Activated naive CD8-positive, alpha-beta T cell treated with anti-CD3 and anti-CD28 coated beads for 36 hours (primary cell): ENCODE results near the gene A4GALT. TPM values are rescaled to one million over a fixed set of nuclear protein-coding genes. Genes with fewer than 3 reads are reported as not detected.
"Not testable (repeated sequence)": the region's sequence is repeated elsewhere in the genome, so short reads cannot be mapped to it uniquely, and the experiment has no call there.

Experiments used
- DNase-seq: peaks from one replicate; pipeline ENCODE4 v3.0.0; 2021
- H3K27ac Mint-ChIP-seq: one replicate; pipeline ENCODE4 v1.8.0; 2022; ENCODE audit warnings: mild to moderate bottlenecking, moderate library complexity, mixed read lengths
- H3K27me3 Mint-ChIP-seq: one replicate; pipeline ENCODE4 v1.8.0; 2022; ENCODE audit warnings: mild to moderate bottlenecking, mixed read lengths
- H3K36me3 Mint-ChIP-seq: one replicate; pipeline ENCODE4 v1.8.0; 2021; ENCODE audit warnings: mild to moderate bottlenecking, mixed read lengths
- H3K4me1 Mint-ChIP-seq: one replicate; pipeline ENCODE4 v1.8.0; 2021; ENCODE audit warnings: mixed read lengths
- H3K4me3 Mint-ChIP-seq: one replicate; pipeline ENCODE4 v1.8.0; 2022; ENCODE audit warnings: mild to moderate bottlenecking, moderate library complexity, mixed read lengths
- H3K9me3 Mint-ChIP-seq: one replicate; pipeline ENCODE4 v1.8.0; 2022; ENCODE audit warnings: mixed read lengths
- total RNA-seq, 2 experiments: library from RNA; stranded (reverse); gene quantifications; one replicate each; pipeline ENCODE4 v1.2.3, GENCODE V29; 2021

The A4GALT gene
- total RNA-seq, 2 experiments from 2014 or later: 0.08 TPM; not detected in 1

DNA sequence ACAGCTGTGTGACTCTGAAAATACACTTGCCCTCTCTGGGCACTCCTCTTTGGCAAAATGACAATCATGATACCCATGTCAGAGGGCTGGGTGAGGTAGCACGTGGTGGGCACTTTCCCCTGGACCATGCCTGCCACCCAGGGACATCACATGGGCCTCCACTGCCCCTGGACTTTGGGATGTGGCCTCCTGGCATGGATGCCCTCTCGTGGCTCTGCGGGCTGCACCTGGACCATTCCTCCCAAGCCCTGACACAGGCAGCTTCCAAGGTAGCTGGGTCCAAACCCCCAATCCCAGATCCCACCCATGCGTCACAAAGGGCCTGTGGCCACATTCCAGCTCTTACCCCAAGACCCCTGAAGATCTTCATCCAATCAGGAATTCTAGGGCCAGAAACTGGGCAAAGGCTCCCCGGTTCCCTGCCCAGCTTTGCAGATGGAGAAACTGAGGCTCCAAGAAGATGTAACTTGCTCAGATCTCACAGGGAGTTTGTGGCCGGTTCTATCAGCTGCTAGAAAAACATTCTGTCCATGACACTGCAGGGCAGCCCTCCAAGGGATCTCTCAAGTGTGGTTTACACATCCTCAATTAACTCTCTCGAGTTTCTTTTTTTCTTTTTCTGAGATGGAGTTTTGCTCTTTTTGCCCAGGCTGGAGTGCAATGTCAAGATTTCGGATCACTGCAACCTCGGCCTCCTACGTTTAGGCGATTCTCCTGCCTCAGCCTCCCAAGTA, 36.0 kb downstream of the A4GALT start:
- Mint-ChIP-seq H3K4me3 (no peak overlapping the region), H3K9me3 (no peaks in the 10 kb centered on the region), H3K27ac (no peak overlapping the region), H3K36me3 (no peaks in the 10 kb centered on the region), H3K27me3 (no peaks in the 10 kb centered on the region), H3K4me1 (no peaks in the 10 kb centered on the region)
- DNase-seq: no peak

DNA sequence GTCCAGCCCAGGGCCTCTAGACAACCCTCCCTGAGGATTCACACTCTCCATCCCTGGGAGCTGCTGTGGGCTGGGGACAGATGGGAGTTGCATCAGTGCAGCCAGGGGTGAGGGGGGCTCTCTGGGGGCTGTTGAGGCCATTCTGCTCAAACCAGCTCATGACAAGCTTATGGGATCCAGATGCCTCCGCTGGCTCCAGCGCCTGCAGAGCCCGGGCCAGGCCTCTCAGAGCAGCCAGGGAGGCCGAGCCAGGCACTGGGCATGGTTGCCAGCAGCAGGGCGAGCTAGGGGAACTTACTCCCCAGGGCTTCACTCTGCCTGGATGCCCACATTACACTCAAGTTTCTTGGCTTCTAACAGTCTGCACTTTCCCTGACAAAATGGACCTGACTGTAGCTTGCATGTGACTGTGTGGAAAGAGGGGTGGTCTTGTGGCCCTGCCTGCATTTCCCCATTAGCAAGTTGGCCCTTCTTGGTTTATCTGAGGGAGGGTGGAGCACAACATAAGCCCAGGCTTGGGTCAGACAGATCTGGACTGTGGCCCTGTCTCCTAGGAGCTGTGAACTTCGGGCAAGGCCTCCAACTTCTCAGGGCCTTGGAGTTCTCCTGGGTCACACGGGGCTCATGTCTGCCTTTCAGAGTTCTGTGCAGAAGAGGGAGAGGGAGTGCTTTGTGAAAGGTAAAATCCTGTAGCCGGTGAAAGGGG, 36.9 kb downstream of the A4GALT start:
- no peak for DNase-seq
- peaks cover 1% of the 10 kb centered on the region for H3K9me3 Mint-ChIP-seq
- H3K36me3 Mint-ChIP-seq: no peaks in the 10 kb centered on the region
- H3K4me1 Mint-ChIP-seq: no peaks in the 10 kb centered on the region
- no peak overlapping the region for H3K27ac Mint-ChIP-seq
- no peaks in the 10 kb centered on the region for H3K27me3 Mint-ChIP-seq
- no peak overlapping the region for H3K4me3 Mint-ChIP-seq

- H3K4me1 Mint-ChIP-seq: no peaks in the 10 kb centered on the region
- no peaks in the 10 kb centered on the region for H3K36me3 Mint-ChIP-seq
- no peak for DNase-seq
- H3K4me3 Mint-ChIP-seq: no peak overlapping the region
- no peak overlapping the region for H3K27ac Mint-ChIP-seq
- peaks cover 1% of the 10 kb centered on the region for H3K9me3 Mint-ChIP-seq
- H3K27me3 Mint-ChIP-seq: no peaks in the 10 kb centered on the region
Measured at GRCh38 chr22:42682113-42682851, 38.4 kb downstream of the A4GALT start.

DNA sequence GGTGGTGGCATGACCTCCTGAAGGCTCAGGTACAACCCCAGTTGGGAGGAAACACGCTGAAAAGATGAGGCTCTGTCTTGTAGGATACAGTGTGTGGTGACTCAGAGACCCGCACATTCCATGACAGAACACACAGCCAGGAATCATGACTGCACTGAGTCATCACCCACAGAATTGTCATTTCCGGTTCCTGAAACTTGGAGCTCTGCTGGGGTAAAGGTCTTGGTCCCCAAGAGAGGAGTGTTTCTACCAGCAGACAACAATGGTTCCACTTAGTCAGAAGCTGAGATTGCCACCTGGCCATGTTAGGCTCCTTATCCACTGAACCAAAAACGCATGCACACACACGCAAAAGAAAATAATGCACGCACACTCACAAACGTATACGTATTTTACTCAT, 40.0 kb downstream of the A4GALT start:
- H3K4me3 Mint-ChIP-seq: no peak overlapping the region
- H3K4me1 Mint-ChIP-seq: no peaks in the 10 kb centered on the region
- H3K9me3 Mint-ChIP-seq: peaks cover 1% of the 10 kb centered on the region
- no peaks in the 10 kb centered on the region for H3K27me3 Mint-ChIP-seq
- no peak overlapping the region for H3K27ac Mint-ChIP-seq
- H3K36me3 Mint-ChIP-seq: no peaks in the 10 kb centered on the region
- no peak for DNase-seq

- no peaks in the 10 kb centered on the region for H3K4me1 Mint-ChIP-seq
- DNase-seq: no peak
- no peaks in the 10 kb centered on the region for H3K36me3 Mint-ChIP-seq
- H3K9me3 Mint-ChIP-seq: peaks cover 1% of the 10 kb centered on the region
- H3K4me3 Mint-ChIP-seq: no peak overlapping the region
- H3K27me3 Mint-ChIP-seq: no peaks in the 10 kb centered on the region
- no peak overlapping the region for H3K27ac Mint-ChIP-seq
Measured at GRCh38 chr22:42679691-42680090, 41.0 kb downstream of the A4GALT start.

- H3K4me3 Mint-ChIP-seq: no peak overlapping the region
- no peaks in the 10 kb centered on the region for H3K4me1 Mint-ChIP-seq
- H3K27ac Mint-ChIP-seq: no peak overlapping the region
- no peaks in the 10 kb centered on the region for H3K36me3 Mint-ChIP-seq
- peaks cover 1% of the 10 kb centered on the region for H3K9me3 Mint-ChIP-seq
- H3K27me3 Mint-ChIP-seq: no peaks in the 10 kb centered on the region
- DNase-seq: no peak
Measured at GRCh38 chr22:42678894-42679293, 41.8 kb downstream of the A4GALT start.

DNA sequence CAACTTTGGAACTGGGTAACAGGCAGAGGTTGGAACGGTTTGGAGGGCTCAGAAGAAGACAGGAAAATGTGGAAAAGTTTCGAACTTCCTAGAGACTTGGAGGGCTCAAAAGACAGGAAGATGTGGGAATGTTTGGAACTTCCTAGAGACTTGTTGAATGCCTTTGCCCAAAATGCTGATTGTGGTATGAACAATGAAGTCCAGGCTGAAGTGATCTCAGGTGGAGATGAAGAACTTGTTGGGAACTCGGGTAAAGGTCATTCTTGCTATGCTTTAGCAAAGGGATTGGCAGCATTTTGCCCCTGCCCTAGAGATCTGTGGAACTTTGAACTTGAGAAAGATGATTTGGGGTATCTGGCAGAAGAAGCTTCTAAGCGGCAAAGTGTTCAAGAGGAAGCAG, 42.7 kb downstream of the A4GALT start:
- not testable (repeated sequence) for H3K4me1 Mint-ChIP-seq, H3K27ac Mint-ChIP-seq, H3K9me3 Mint-ChIP-seq, H3K36me3 Mint-ChIP-seq, H3K4me3 Mint-ChIP-seq, DNase-seq, H3K27me3 Mint-ChIP-seq

DNA sequence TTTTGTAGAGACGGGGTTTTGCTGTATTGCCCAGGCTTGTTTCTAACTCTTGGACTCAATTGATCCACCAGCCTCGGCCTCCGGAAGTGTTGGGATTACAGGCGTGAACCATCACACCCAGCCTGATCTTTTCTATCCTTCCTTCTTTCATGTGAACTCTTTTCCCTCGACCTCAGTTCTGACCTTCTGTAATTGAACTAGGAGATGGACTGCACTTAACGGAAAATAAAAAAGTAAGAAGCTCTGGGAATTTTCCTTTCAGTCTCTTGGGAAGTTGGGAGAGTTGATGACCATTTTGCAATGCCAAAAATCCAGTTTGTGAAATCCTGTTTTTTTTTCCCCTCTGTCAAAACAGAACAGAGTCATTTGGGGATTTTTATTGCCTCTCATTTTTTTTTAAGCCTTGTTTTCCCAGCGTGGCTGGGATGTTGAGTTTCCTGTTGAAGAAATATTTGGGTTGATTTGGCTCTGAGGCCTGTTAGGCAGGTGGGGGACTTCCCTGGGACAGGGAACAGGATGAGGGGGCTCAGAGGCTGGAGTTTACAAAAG, 44.5 kb downstream of the A4GALT start:
- Mint-ChIP-seq H3K4me3 (no peak overlapping the region), H3K9me3 (peaks cover 1% of the 10 kb centered on the region), H3K4me1 (peaks cover 4% of the 10 kb centered on the region), H3K27me3 (no peaks in the 10 kb centered on the region), H3K36me3 (no peaks in the 10 kb centered on the region), H3K27ac (no peak overlapping the region)
- DNase-seq: no peak

DNA sequence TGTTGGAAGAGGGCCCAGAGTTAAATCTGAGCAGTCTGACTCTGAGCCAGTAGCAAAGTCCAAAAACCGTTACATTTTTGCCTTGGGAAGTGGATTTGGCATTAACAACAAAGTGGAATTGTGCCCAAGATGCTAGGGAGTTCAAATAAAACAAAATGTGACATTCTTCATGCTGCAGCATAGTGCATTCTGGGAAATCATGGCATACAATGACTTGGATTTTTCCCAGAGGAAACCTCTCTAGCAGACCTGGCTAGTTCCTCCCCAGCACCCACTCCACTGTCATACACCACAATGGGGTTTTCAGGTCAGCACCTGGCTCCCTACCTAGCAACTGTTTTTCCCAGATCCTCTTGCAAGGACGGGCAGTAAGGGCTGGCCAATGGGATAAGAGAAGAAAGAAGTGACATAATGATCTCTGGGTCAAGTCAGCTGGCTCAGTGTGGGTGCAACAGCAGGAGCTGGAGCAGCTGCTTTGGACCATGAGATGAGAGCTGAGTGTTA, 46.7 kb downstream of the A4GALT start:
- Mint-ChIP-seq H3K27me3 (no peaks in the 10 kb centered on the region), H3K27ac (no peak overlapping the region), H3K36me3 (no peaks in the 10 kb centered on the region), H3K4me1 (peaks cover 7% of the 10 kb centered on the region), H3K4me3 (no peak overlapping the region), H3K9me3 (no peaks in the 10 kb centered on the region)
- no peak for DNase-seq

DNA sequence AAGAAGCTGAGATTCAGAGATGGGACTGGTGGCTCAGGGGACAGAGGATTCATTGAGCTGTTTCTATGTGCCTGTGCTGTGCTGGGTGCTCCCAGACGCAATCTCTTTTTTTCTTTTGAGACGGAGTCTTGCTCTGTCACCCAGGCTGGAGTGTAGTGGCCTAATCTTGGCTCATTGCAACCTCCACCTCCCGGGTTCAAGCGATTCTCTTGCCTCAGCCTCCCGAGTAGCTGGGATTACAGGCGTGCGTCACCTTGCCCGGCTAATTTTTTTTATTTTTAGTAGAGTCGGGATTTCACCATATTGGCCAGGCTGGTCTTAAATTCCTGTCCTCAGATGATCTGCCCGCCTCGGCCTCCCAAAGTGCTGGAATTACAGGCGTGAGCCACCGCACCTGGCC, 47.6 kb downstream of the A4GALT start:
- H3K4me1 Mint-ChIP-seq, H3K27ac Mint-ChIP-seq, H3K9me3 Mint-ChIP-seq, H3K36me3 Mint-ChIP-seq, H3K27me3 Mint-ChIP-seq, DNase-seq, H3K4me3 Mint-ChIP-seq: not testable (repeated sequence)

- Mint-ChIP-seq H3K9me3 (no peaks in the 10 kb centered on the region), H3K27ac (no peak overlapping the region), H3K4me1 (peaks cover 7% of the 10 kb centered on the region), H3K27me3 (peaks cover 4% of the 10 kb centered on the region), H3K4me3 (no peak overlapping the region), H3K36me3 (no peaks in the 10 kb centered on the region)
- no peak for DNase-seq
Measured at GRCh38 chr22:42670921-42671709, 49.6 kb downstream of the A4GALT start.

DNA sequence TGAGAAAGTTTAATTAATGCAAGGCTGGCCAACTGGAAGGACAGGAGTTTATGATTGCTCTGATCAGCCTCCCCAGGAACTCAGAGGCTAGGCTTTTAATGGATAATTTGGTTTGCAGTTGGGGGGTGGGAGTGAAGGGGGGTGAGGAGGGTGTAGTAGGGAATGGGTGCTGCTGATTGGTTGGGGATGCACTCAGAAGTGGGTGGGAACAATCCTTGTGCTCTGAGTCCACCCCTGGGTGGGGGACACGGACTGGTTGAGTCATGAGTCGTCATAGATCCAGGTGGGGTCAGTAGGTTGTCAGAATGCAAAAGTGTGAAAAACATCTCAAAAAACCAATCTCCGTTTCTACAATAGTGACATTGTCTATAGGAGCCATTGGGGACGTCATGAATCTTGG, 50.6 kb downstream of the A4GALT start:
- DNase-seq: no peak

DNA sequence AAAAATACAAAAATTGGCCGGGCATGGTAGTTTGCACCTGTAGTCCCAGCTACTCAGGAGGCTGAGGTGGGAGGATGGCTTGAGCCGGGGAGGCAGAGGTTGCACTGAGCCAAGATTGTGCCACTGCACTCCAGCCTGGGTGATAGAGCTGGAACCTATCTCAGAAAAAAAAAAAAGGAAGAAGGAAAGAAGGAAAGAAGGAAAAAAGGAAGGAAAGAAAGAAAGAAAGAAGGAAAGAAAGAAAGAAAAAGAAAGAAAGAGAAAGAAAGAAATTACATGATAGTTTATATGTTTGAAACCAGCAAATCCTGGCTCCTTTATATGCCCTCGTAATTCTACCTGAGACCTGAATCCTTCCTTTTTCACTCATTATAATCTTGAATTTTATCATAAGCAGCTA, 54.3 kb downstream of the A4GALT start:
- not testable (repeated sequence) for H3K4me3 Mint-ChIP-seq, H3K36me3 Mint-ChIP-seq, DNase-seq, H3K4me1 Mint-ChIP-seq, H3K9me3 Mint-ChIP-seq, H3K27ac Mint-ChIP-seq
- peaks cover 13% of the 10 kb centered on the region for H3K27me3 Mint-ChIP-seq

More for the DNA sequence above, 50.6 kb downstream of the A4GALT start:
- Mint-ChIP-seq H3K4me1 (peaks cover 7% of the 10 kb centered on the region), H3K4me3 (no peak overlapping the region), H3K9me3 (no peaks in the 10 kb centered on the region), H3K27me3 (peaks cover 4% of the 10 kb centered on the region), H3K27ac (no peak overlapping the region), H3K36me3 (no peaks in the 10 kb centered on the region)

- peaks cover 15% of the 10 kb centered on the region for H3K27me3 Mint-ChIP-seq
- no peaks in the 10 kb centered on the region for H3K36me3 Mint-ChIP-seq
- H3K27ac Mint-ChIP-seq: no peak overlapping the region
- no peak overlapping the region for H3K4me3 Mint-ChIP-seq
- H3K4me1 Mint-ChIP-seq: peaks cover 1% of the 10 kb centered on the region
- H3K9me3 Mint-ChIP-seq: no peaks in the 10 kb centered on the region
- no peak for DNase-seq
Measured at GRCh38 chr22:42664976-42665831, 55.5 kb downstream of the A4GALT start.
